Measurements from ENCODE around the gene DDX10. TPM values are rescaled to one million over a fixed set of nuclear protein-coding genes. Genes with fewer than 3 reads are reported as not detected.

The DDX10 gene
- total and polyA plus RNA-seq, 2 experiments from 2014 or later = 32.4 to 37.8 TPM

GRCh38 chr11:108902027-108902469, 237.2 kb downstream of the DDX10 start:
- peaks cover 2% of the 10 kb centered on the region for H3K27me3 Mint-ChIP-seq (ENCODE audit: insufficient read depth, low read depth, poor library complexity)
- Histone ChIP-seq H3K4me3 (no peak overlapping the region), H2AFZ (no peak overlapping the region), H3K9me2 (ENCODE audit: insufficient read depth) (no peaks in the 10 kb centered on the region), H3K36me3 (ENCODE audit: insufficient read depth) (no peaks in the 10 kb centered on the region), H3K27me3 (ENCODE audit: insufficient read depth) (no peaks in the 10 kb centered on the region), H3F3A (replicated peaks; ENCODE audit: low read depth) (no peaks in the 10 kb centered on the region), H3K27ac (ENCODE audit: low read depth) (no peak overlapping the region), H3K4me2 (no peak overlapping the region), H3K79me2 (replicated peaks; ENCODE audit: insufficient read depth) (no peaks in the 10 kb centered on the region), H3K4me1 (ENCODE audit: insufficient read depth) (peaks cover 12% of the 10 kb centered on the region; the same call in 1 of the 2 replicates), H4K20me1 (replicated peaks; ENCODE audit: insufficient read depth) (no peaks in the 10 kb centered on the region)
- ATAC-seq = no peak
- H3K4me1 Mint-ChIP-seq = peaks cover 8% of the 10 kb centered on the region
- H3K9me3 Mint-ChIP-seq = peaks cover 13% of the 10 kb centered on the region
- H3K4me3 Mint-ChIP-seq = no peak overlapping the region
- no peak overlapping the region for H3K27ac Mint-ChIP-seq
- no peak for DNase-seq (ENCODE audit: low spot score)
- TF ChIP-seq ZNF462 (CRISPR knock-in tag; IDR thresholded peaks at IDR 0.05) = no peak
- peaks cover 17% of the 10 kb centered on the region; the same call in 2 of the 3 replicates for H3K36me3 Mint-ChIP-seq (ENCODE audit: low read depth)

DNA sequence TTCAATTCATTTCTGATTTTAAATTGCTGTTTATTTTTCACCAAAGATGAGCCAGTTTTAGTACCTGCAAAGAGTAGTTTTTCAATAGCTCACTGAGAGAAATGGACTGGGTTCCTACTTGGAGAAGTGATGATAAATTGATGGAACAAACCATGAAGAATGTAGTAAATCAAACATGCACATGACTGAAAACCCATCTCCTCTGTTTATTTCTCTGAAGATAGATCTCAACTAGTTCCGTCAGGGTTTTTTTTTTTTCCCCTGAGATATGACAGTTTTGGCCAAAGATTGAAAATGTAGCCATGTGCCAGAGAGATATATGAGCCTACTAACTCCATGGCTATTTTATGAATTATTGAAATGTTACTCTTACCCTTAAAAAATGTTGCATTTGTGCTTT, 239.6 kb downstream of the DDX10 start:
- no peaks in the 10 kb centered on the region for H3K36me3 ChIP-seq (ENCODE audit: insufficient read depth)
- Mint-ChIP-seq H3K4me1 (peaks cover 22% of the 10 kb centered on the region), H3K27ac (no peak overlapping the region), H3K36me3 (ENCODE audit: low read depth) (no peaks in the 10 kb centered on the region), H3K4me3 (no peak overlapping the region), H3K27me3 (ENCODE audit: insufficient read depth, low read depth, poor library complexity) (peaks cover 2% of the 10 kb centered on the region), H3K9me3 (no peaks in the 10 kb centered on the region)
- ATAC-seq (no peak), DNase-seq (ENCODE audit: low spot score) (no peak)
- no peak overlapping the region for H3K4me2 ChIP-seq
- H3K4me3 ChIP-seq = no peak overlapping the region
- no peaks in the 10 kb centered on the region for H3K9me2 ChIP-seq (ENCODE audit: insufficient read depth)
- no peak overlapping the region for H2AFZ ChIP-seq
- no peaks in the 10 kb centered on the region for H3K27me3 ChIP-seq (ENCODE audit: insufficient read depth)
- H3F3A ChIP-seq (replicated peaks; ENCODE audit: low read depth) = no peaks in the 10 kb centered on the region
- no peaks in the 10 kb centered on the region for H4K20me1 ChIP-seq (replicated peaks; ENCODE audit: insufficient read depth)
- H3K4me1 ChIP-seq (ENCODE audit: insufficient read depth) = peaks cover 18% of the 10 kb centered on the region
- no peaks in the 10 kb centered on the region for H3K79me2 ChIP-seq (replicated peaks; ENCODE audit: insufficient read depth)
- H3K27ac ChIP-seq (ENCODE audit: low read depth) = no peak overlapping the region
- TF ChIP-seq NANOG (IDR thresholded peaks at IDR 0.05; ENCODE audit: borderline replicate concordance) = no peak
- TF ChIP-seq ZNF462 (CRISPR knock-in tag; IDR thresholded peaks at IDR 0.05) = no peak
- no peak for TF ChIP-seq STAT1 (IDR thresholded peaks at IDR 0.05; ENCODE audit: unreplicated experiment)
- TF ChIP-seq, protein P1, sequence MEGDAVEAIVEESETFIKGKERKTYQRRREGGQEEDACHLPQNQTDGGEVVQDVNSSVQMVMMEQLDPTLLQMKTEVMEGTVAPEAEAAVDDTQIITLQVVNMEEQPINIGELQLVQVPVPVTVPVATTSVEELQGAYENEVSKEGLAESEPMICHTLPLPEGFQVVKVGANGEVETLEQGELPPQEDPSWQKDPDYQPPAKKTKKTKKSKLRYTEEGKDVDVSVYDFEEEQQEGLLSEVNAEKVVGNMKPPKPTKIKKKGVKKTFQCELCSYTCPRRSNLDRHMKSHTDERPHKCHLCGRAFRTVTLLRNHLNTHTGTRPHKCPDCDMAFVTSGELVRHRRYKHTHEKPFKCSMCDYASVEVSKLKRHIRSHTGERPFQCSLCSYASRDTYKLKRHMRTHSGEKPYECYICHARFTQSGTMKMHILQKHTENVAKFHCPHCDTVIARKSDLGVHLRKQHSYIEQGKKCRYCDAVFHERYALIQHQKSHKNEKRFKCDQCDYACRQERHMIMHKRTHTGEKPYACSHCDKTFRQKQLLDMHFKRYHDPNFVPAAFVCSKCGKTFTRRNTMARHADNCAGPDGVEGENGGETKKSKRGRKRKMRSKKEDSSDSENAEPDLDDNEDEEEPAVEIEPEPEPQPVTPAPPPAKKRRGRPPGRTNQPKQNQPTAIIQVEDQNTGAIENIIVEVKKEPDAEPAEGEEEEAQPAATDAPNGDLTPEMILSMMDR (conservative IDR thresholded peaks at IDR 0.05; ENCODE audit: low read depth in 2 of 2) = no peak
